ENCODE measurements around the gene REX1BD. TPM values are rescaled to one million over a fixed set of nuclear protein-coding genes. Genes with fewer than 3 reads are reported as not detected.

Gene REX1BD
- total and polyA plus RNA-seq, 10 of the 15 experiments (the other 5 are each of a cell fraction or from before 2014, with no cell fraction given): 1.1 to 101 (median 35.0) TPM

- DNase-seq (ENCODE audit: low read depth, low spot score) (no peak), ATAC-seq (no peak), FAIRE-seq (no peak)
- Histone ChIP-seq H3K4me3 (no peak overlapping the region), H2AFZ (ENCODE audit: control insufficient read depth, low read depth, low read length) (no peak overlapping the region), H3K4me1 (ENCODE audit: control insufficient read depth, insufficient read depth, low read length) (no peaks in the 10 kb centered on the region), H3K79me2 (ENCODE audit: control insufficient read depth, insufficient read depth, low read length) (no peaks in the 10 kb centered on the region), H3K27me3 (replicated peaks in 1 of 2; ENCODE audit: control insufficient read depth in 2 of 2, insufficient read depth in 2 of 2, low read length in 1 of 2) (peaks cover 26 to 33% of the 10 kb centered on the region in 2 experiments), H3K4me2 (ENCODE audit: control insufficient read depth, insufficient read depth) (no peak overlapping the region), H3K9ac (ENCODE audit: control insufficient read depth, insufficient read depth, low read length) (no peak overlapping the region), H3K27ac (ENCODE audit: control insufficient read depth, insufficient read depth) (no peak overlapping the region), H4K20me1 (ENCODE audit: control insufficient read depth, insufficient read depth) (no peaks in the 10 kb centered on the region; the same call in 1 of the 2 replicates), H3K36me3 (ENCODE audit: control insufficient read depth in 2 of 2, insufficient read depth in 2 of 2, low read length in 1 of 2) (no peaks in the 10 kb centered on the region), H3K9me3 (replicated peaks; ENCODE audit: control insufficient read depth, insufficient read depth, low read length) (no peaks in the 10 kb centered on the region)
- intact Hi-C loops (cut with micrococcal nuclease; ENCODE audit: unreplicated experiment) (no loop called here), in situ Hi-C loops (cut with MboI) (no loop called here)
- ChIA-PET CTCF (no interaction called here), POLR2A (no interaction called here), SMC1A (ENCODE audit: uncharacterized antibody, unreplicated experiment) (no interaction called here), RAD21 (ENCODE audit: unreplicated experiment) (no interaction called here)
- no TSS peak for BruUV-seq (replicated peaks)
- 38% methylated on average over 9 of the region's 9 CpGs for WGBS (ENCODE audit: insufficient coverage, insufficient replicate concordance, low lambda C conversion rate, missing lambda C conversion rate)
- no peak for TF ChIP-seq RFX5 (IDR thresholded peaks at IDR 0.05; ENCODE audit: low read depth, low read length)
- TF ChIP-seq SMARCA5 (IDR thresholded peaks at IDR 0.05): no peak
- no peak for TF ChIP-seq MEF2A (IDR thresholded peaks at IDR 0.05; ENCODE audit: insufficient read depth, low read depth, low read length)
- TF ChIP-seq SPI1 (IDR thresholded peaks at IDR 0.05; ENCODE audit: borderline replicate concordance, insufficient read depth, low read depth, low read length): no peak
- no peak for TF ChIP-seq GATAD2B (conservative IDR thresholded peaks at IDR 0.05; ENCODE audit: low read depth)
- TF ChIP-seq SUZ12 (IDR thresholded peaks at IDR 0.05; ENCODE audit: unreplicated experiment): no peak
- no peak for TF ChIP-seq CBX3 (IDR thresholded peaks at IDR 0.05; ENCODE audit: borderline replicate concordance, low read depth)
- no peak for TF ChIP-seq RUNX3 (IDR thresholded peaks at IDR 0.05; ENCODE audit: low read length)
Observed at GRCh38 chr19:18608805-18609716, 20.5 kb downstream of the REX1BD start.

DNA sequence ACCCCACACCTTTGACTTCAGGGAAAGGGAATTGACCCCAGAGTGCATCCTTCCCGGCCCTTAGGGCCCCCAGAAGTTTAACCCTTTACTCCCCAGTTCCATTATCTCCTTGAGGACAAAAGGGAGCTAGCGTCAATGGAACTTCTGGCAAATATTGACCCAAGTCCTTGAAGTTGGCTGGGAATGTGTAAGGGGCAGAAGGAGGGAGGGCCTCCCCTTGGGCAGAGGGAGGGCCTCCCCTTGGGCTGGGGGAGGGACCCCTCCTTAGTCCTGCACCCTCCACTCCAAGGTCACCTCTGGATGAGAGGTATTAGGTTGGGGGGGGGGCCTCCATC, 21.1 kb downstream of the REX1BD start:
- H3K79me2 ChIP-seq (ENCODE audit: control insufficient read depth, insufficient read depth, low read length): no peaks in the 10 kb centered on the region
- BruUV-seq (replicated peaks): no TSS peak
- SMC1A ChIA-PET (ENCODE audit: uncharacterized antibody, unreplicated experiment): no interaction called here
- no peaks in the 10 kb centered on the region for H3K4me1 ChIP-seq (ENCODE audit: control insufficient read depth, insufficient read depth, low read length)
- POLR2A ChIA-PET: no interaction called here
- intact Hi-C loops (cut with micrococcal nuclease; ENCODE audit: unreplicated experiment): no loop called here
- H3K4me2 ChIP-seq (ENCODE audit: control insufficient read depth, insufficient read depth): no peak overlapping the region
- H3K9ac ChIP-seq (ENCODE audit: control insufficient read depth, insufficient read depth, low read length): no peak overlapping the region
- CTCF ChIA-PET: no interaction called here
- DNase-seq (ENCODE audit: low read depth, low spot score) (no peak), FAIRE-seq (no peak), ATAC-seq (no peak)
- no peak overlapping the region for H3K4me3 ChIP-seq
- RAD21 ChIA-PET (ENCODE audit: unreplicated experiment): no interaction called here
- H3K36me3 ChIP-seq (ENCODE audit: control insufficient read depth in 2 of 2, insufficient read depth in 2 of 2, low read length in 1 of 2): no peaks in the 10 kb centered on the region
- in situ Hi-C loops (cut with MboI): no loop called here
- WGBS (ENCODE audit: insufficient coverage, insufficient replicate concordance, low lambda C conversion rate, missing lambda C conversion rate): 50% methylated on average over 2 of the region's 2 CpGs
- no peaks in the 10 kb centered on the region; the same call in 1 of the 2 replicates for H4K20me1 ChIP-seq (ENCODE audit: control insufficient read depth, insufficient read depth)
- H3K27me3 ChIP-seq (replicated peaks in 1 of 2; ENCODE audit: control insufficient read depth in 2 of 2, insufficient read depth in 2 of 2, low read length in 1 of 2): peaks cover 25 to 33% of the 10 kb centered on the region in 2 experiments
- TF ChIP-seq SMC3 (IDR thresholded peaks at IDR 0.05; ENCODE audit: borderline replicate concordance, low read length) (no peak), BRCA1 (IDR thresholded peaks at IDR 0.05; ENCODE audit: low read depth, low read length) (no peak), ZNF274 (IDR thresholded peaks at IDR 0.05; ENCODE audit: insufficient read depth, insufficient read length) (no peak), MTA2 (IDR thresholded peaks at IDR 0.05; ENCODE audit: low read depth) (no peak), IKZF1 (conservative IDR thresholded peaks at IDR 0.05) (no peak)
- H3K9me3 ChIP-seq (replicated peaks; ENCODE audit: control insufficient read depth, insufficient read depth, low read length): no peaks in the 10 kb centered on the region
- no peak overlapping the region for H3K27ac ChIP-seq (ENCODE audit: control insufficient read depth, insufficient read depth)
- no peak overlapping the region for H2AFZ ChIP-seq (ENCODE audit: control insufficient read depth, low read depth, low read length)

Measured in GM12878 (cell line).